K562 (cell line): ENCODE measurements around the gene CENPH. TPM values are rescaled to one million over a fixed set of nuclear protein-coding genes. Genes with fewer than 3 reads are reported as not detected.

Source experiments
- ILK ChIP-seq: fragments of 450-650 bp; IDR thresholded peaks from 2 replicates; pipeline ENCODE4 v1.6.1; 2016; ENCODE audit warnings: missing genetic modification characterization, low read depth, mild to moderate bottlenecking, missing compliant biosample characterization, moderate library complexity, borderline replicate concordance
- MEIS2 ChIP-seq: fragments of 450-650 bp; IDR thresholded peaks from 2 replicates; pipeline ENCODE4 v1.6.1; 2014; ENCODE audit warnings: mild to moderate bottlenecking; ENCODE audit not compliant: partially characterized antibody
- polyA plus RNA-seq, 8 experiments: library from polyadenylated mRNA; depleted of rRNA in 4 of 8; stranded (reverse) in 5 of 8; unstranded in 3 of 8; fragments of >200 nt; fragmentation: Nextera tagmentation in 2 of 8; fragmentation: Illumina TruSeq in 1 of 8; extraction: Ambion mirVana in 2 of 8; extraction: Trizol in 1 of 8; gene quantifications; 2 replicates each; pipeline versions ENCODE4 v1.2.1 to v1.2.3, GENCODE V29; 2011 to 2014; ENCODE audit warnings: inconsistent platforms in 1 of 8, missing spikeins in 1 of 8
- total RNA-seq, 7 experiments: library from RNA; depleted of rRNA in 6 of 7; stranded (reverse); fragments of >200 nt in 6 of 7; fragmentation: Illumina TruSeq in 2 of 7; extraction: Trizol in 2 of 7; gene quantifications; 2 replicates each; pipeline versions ENCODE4 v1.2.1 to v1.2.3, GENCODE V29; 2011 to 2021; ENCODE audit warnings: low replicate concordance in 1 of 7
- TF ChIP-seq, protein P1 (sequence below): fragments of 200-800 bp; sonication (Bioruptor generic); IDR thresholded peaks from 2 replicates; pipeline ENCODE4 v1.6.1; 2017; ENCODE audit warnings: missing genetic modification characterization, missing compliant biosample characterization
- TF ChIP-seq, protein P2 (sequence below): sonication (generic); formaldehyde crosslinking; IDR thresholded peaks from 2 replicates; pipeline ENCODE4 v1.8.0; 2022; ENCODE audit warnings: mild to moderate bottlenecking, missing genetic modification reagents
- TF ChIP-seq, protein P3 (sequence below), 2 experiments: fragments of 450-650 bp in 1 of 2; sonication (generic) in 1 of 2; formaldehyde crosslinking in 1 of 2; IDR thresholded peaks in 1 of 2; conservative IDR thresholded peaks in 1 of 2; 2 replicates each; pipeline versions ENCODE4 v1.6.1 to v1.8.1; 2016 to 2023; ENCODE audit warnings: mild to moderate bottlenecking in 2 of 2, moderate library complexity in 2 of 2, inconsistent platforms in 1 of 2, missing genetic modification reagents in 1 of 2
- TF ChIP-seq, protein P4 (sequence below): fragments of 200-600 bp; sonication (generic); IDR thresholded peaks from one replicate; pipeline ENCODE4 v1.6.1; 2012; ENCODE audit warnings: mild to moderate bottlenecking, low read depth, low read length, inconsistent platforms

The CENPH gene
- total and polyA plus RNA-seq, 9 of the 15 experiments (the other 6 are each of a cell fraction or from before 2014, with no cell fraction given): 10.5 to 124 (median 74.9) TPM

DNA sequence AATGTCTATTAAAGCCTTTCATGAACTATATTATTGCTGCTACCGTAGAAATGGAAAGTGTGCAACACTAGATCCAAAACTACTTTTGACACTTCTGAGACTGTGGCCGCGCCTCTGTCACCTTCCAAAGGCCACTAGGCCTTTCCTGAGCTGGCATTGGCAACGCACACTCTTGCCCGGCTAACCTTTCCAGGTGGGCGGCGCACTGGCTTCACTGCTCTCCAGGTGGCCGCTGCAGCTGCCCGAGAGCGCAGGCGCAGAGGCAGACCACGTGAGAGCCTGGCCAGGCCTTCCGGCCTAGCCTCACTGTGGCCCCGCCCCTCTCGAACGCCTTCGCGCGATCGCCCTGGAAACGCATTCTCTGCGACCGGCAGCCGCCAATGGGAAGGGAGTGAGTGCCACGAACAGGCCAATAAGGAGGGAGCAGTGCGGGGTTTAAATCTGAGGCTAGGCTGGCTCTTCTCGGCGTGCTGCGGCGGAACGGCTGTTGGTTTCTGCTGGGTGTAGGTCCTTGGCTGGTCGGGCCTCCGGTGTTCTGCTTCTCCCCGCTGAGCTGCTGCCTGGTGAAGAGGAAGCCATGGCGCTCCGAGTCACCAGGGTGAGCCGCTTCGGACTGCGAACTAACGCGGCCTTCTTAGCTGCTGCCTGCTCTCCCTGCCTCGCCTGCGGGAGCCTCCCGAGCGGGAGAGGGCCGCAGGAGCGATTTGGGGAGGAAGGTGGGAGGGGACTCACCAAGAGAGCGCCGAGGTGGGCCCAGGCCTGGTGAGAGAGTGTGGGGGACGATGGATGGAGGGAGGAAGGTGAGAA is 22.5 kb upstream of the CENPH start, which contains the start of gene CCNB1 (continued):
- TF ChIP-seq, protein P1, sequence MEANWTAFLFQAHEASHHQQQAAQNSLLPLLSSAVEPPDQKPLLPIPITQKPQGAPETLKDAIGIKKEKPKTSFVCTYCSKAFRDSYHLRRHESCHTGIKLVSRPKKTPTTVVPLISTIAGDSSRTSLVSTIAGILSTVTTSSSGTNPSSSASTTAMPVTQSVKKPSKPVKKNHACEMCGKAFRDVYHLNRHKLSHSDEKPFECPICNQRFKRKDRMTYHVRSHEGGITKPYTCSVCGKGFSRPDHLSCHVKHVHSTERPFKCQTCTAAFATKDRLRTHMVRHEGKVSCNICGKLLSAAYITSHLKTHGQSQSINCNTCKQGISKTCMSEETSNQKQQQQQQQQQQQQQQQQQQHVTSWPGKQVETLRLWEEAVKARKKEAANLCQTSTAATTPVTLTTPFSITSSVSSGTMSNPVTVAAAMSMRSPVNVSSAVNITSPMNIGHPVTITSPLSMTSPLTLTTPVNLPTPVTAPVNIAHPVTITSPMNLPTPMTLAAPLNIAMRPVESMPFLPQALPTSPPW: no peak; the same call in 1 of the 2 replicates
- TF ChIP-seq ILK (tag): no peak
- TF ChIP-seq, protein P2, sequence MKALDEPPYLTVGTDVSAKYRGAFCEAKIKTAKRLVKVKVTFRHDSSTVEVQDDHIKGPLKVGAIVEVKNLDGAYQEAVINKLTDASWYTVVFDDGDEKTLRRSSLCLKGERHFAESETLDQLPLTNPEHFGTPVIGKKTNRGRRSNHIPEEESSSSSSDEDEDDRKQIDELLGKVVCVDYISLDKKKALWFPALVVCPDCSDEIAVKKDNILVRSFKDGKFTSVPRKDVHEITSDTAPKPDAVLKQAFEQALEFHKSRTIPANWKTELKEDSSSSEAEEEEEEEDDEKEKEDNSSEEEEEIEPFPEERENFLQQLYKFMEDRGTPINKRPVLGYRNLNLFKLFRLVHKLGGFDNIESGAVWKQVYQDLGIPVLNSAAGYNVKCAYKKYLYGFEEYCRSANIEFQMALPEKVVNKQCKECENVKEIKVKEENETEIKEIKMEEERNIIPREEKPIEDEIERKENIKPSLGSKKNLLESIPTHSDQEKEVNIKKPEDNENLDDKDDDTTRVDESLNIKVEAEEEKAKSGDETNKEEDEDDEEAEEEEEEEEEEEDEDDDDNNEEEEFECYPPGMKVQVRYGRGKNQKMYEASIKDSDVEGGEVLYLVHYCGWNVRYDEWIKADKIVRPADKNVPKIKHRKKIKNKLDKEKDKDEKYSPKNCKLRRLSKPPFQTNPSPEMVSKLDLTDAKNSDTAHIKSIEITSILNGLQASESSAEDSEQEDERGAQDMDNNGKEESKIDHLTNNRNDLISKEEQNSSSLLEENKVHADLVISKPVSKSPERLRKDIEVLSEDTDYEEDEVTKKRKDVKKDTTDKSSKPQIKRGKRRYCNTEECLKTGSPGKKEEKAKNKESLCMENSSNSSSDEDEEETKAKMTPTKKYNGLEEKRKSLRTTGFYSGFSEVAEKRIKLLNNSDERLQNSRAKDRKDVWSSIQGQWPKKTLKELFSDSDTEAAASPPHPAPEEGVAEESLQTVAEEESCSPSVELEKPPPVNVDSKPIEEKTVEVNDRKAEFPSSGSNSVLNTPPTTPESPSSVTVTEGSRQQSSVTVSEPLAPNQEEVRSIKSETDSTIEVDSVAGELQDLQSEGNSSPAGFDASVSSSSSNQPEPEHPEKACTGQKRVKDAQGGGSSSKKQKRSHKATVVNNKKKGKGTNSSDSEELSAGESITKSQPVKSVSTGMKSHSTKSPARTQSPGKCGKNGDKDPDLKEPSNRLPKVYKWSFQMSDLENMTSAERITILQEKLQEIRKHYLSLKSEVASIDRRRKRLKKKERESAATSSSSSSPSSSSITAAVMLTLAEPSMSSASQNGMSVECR (CRISPR knock-in tag): peak; percentile 97
- TF ChIP-seq, protein P3, sequence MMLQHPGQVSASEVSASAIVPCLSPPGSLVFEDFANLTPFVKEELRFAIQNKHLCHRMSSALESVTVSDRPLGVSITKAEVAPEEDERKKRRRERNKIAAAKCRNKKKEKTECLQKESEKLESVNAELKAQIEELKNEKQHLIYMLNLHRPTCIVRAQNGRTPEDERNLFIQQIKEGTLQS (IDR thresholded peaks at IDR 0.05): no peak
- TF ChIP-seq, protein P3 (CRISPR knock-in tag; conservative IDR thresholded peaks at IDR 0.05): 0 out of 2 replicates have a peak, but pooled peaks have one; percentile 44
- peak; percentile 62 for TF ChIP-seq MEIS2
- TF ChIP-seq, protein P4, sequence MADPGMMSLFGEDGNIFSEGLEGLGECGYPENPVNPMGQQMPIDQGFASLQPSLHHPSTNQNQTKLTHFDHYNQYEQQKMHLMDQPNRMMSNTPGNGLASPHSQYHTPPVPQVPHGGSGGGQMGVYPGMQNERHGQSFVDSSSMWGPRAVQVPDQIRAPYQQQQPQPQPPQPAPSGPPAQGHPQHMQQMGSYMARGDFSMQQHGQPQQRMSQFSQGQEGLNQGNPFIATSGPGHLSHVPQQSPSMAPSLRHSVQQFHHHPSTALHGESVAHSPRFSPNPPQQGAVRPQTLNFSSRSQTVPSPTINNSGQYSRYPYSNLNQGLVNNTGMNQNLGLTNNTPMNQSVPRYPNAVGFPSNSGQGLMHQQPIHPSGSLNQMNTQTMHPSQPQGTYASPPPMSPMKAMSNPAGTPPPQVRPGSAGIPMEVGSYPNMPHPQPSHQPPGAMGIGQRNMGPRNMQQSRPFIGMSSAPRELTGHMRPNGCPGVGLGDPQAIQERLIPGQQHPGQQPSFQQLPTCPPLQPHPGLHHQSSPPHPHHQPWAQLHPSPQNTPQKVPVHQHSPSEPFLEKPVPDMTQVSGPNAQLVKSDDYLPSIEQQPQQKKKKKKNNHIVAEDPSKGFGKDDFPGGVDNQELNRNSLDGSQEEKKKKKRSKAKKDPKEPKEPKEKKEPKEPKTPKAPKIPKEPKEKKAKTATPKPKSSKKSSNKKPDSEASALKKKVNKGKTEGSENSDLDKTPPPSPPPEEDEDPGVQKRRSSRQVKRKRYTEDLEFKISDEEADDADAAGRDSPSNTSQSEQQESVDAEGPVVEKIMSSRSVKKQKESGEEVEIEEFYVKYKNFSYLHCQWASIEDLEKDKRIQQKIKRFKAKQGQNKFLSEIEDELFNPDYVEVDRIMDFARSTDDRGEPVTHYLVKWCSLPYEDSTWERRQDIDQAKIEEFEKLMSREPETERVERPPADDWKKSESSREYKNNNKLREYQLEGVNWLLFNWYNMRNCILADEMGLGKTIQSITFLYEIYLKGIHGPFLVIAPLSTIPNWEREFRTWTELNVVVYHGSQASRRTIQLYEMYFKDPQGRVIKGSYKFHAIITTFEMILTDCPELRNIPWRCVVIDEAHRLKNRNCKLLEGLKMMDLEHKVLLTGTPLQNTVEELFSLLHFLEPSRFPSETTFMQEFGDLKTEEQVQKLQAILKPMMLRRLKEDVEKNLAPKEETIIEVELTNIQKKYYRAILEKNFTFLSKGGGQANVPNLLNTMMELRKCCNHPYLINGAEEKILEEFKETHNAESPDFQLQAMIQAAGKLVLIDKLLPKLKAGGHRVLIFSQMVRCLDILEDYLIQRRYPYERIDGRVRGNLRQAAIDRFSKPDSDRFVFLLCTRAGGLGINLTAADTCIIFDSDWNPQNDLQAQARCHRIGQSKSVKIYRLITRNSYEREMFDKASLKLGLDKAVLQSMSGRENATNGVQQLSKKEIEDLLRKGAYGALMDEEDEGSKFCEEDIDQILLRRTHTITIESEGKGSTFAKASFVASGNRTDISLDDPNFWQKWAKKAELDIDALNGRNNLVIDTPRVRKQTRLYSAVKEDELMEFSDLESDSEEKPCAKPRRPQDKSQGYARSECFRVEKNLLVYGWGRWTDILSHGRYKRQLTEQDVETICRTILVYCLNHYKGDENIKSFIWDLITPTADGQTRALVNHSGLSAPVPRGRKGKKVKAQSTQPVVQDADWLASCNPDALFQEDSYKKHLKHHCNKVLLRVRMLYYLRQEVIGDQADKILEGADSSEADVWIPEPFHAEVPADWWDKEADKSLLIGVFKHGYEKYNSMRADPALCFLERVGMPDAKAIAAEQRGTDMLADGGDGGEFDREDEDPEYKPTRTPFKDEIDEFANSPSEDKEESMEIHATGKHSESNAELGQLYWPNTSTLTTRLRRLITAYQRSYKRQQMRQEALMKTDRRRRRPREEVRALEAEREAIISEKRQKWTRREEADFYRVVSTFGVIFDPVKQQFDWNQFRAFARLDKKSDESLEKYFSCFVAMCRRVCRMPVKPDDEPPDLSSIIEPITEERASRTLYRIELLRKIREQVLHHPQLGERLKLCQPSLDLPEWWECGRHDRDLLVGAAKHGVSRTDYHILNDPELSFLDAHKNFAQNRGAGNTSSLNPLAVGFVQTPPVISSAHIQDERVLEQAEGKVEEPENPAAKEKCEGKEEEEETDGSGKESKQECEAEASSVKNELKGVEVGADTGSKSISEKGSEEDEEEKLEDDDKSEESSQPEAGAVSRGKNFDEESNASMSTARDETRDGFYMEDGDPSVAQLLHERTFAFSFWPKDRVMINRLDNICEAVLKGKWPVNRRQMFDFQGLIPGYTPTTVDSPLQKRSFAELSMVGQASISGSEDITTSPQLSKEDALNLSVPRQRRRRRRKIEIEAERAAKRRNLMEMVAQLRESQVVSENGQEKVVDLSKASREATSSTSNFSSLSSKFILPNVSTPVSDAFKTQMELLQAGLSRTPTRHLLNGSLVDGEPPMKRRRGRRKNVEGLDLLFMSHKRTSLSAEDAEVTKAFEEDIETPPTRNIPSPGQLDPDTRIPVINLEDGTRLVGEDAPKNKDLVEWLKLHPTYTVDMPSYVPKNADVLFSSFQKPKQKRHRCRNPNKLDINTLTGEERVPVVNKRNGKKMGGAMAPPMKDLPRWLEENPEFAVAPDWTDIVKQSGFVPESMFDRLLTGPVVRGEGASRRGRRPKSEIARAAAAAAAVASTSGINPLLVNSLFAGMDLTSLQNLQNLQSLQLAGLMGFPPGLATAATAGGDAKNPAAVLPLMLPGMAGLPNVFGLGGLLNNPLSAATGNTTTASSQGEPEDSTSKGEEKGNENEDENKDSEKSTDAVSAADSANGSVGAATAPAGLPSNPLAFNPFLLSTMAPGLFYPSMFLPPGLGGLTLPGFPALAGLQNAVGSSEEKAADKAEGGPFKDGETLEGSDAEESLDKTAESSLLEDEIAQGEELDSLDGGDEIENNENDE: no peak
